Parathyroid adenoma (tissue), 2 donors: ENCODE results near the gene TENM3.

Source experiments
- H2AFZ ChIP-seq: fragments of 300-600 bp; sonication (generic); one replicate; pipeline ENCODE4 v1.7.0; 2017; ENCODE audit warnings: antibody characterized with exemption, mild to moderate bottlenecking
- H3K27ac ChIP-seq: fragments of 300-600 bp; sonication (generic); one replicate; pipeline ENCODE4 v1.7.0; 2017
- H3K27me3 ChIP-seq: fragments of 300-600 bp; sonication (generic); one replicate; pipeline ENCODE4 v1.7.0; 2017; ENCODE audit warnings: low read length; ENCODE audit not compliant: control insufficient read depth, insufficient read depth
- H3K36me3 ChIP-seq: fragments of 300-600 bp; sonication (generic); one replicate; pipeline ENCODE4 v1.7.0; 2017; ENCODE audit warnings: low read length; ENCODE audit not compliant: control insufficient read depth, insufficient read depth
- H3K4me1 ChIP-seq: fragments of 300-600 bp; sonication (generic); one replicate; pipeline ENCODE4 v1.7.0; 2017; ENCODE audit warnings: control low read depth
- H3K4me2 ChIP-seq: fragments of 300-600 bp; sonication (generic); one replicate; pipeline ENCODE4 v1.7.0; 2017; ENCODE audit warnings: low read length
- H3K4me3 ChIP-seq: fragments of 300-600 bp; sonication (generic); one replicate; pipeline ENCODE4 v1.7.0; 2017; ENCODE audit warnings: low read depth, low read length
- H3K79me2 ChIP-seq: fragments of 300-600 bp; sonication (generic); one replicate; pipeline ENCODE4 v1.7.0; 2017; ENCODE audit warnings: control low read depth
- H3K9ac ChIP-seq: fragments of 300-600 bp; sonication (generic); one replicate; pipeline ENCODE4 v1.7.0; 2017; ENCODE audit warnings: mild to moderate bottlenecking
- H3K9me3 ChIP-seq: fragments of 300-600 bp; sonication (generic); one replicate; pipeline ENCODE4 v1.7.0; 2017; ENCODE audit warnings: low read length; ENCODE audit not compliant: control insufficient read depth
- CTCF ChIP-seq: fragments of 300-600 bp; sonication (generic); IDR thresholded peaks from one replicate; pipeline ENCODE4 v1.7.0; 2017; ENCODE audit warnings: antibody characterized with exemption, mild to moderate bottlenecking
- donor health status: primary hyperparathyroidism.

TENM3 gene

GRCh38 chr4:182745237-182745636, 502.0 kb downstream of the TENM3 start:
- Histone ChIP-seq H3K27me3 (no peaks in the 10 kb centered on the region), H3K4me1 (no peaks in the 10 kb centered on the region), H3K9ac (no peak overlapping the region), H3K4me2 (no peak overlapping the region), H2AFZ (no peak overlapping the region), H3K36me3 (no peaks in the 10 kb centered on the region), H3K79me2 (no peaks in the 10 kb centered on the region), H3K9me3 (no peaks in the 10 kb centered on the region), H3K4me3 (no peak overlapping the region), H3K27ac (no peak overlapping the region)
- no peak for TF ChIP-seq CTCF

GRCh38 chr4:182746876-182747275, 503.7 kb downstream of the TENM3 start:
- Histone ChIP-seq H2AFZ (no peak overlapping the region), H3K4me1 (no peaks in the 10 kb centered on the region), H3K36me3 (no peaks in the 10 kb centered on the region), H3K9me3 (no peaks in the 10 kb centered on the region), H3K9ac (no peak overlapping the region), H3K4me3 (no peak overlapping the region), H3K27me3 (no peaks in the 10 kb centered on the region), H3K4me2 (no peak overlapping the region), H3K27ac (no peak overlapping the region), H3K79me2 (no peaks in the 10 kb centered on the region)
- TF ChIP-seq CTCF: no peak

GRCh38 chr4:182748283-182748682, 505.1 kb downstream of the TENM3 start:
- Histone ChIP-seq H3K4me3 (no peak overlapping the region), H3K9ac (no peak overlapping the region), H3K4me2 (no peak overlapping the region), H3K27ac (no peak overlapping the region), H2AFZ (no peak overlapping the region), H3K79me2 (no peaks in the 10 kb centered on the region), H3K27me3 (no peaks in the 10 kb centered on the region), H3K4me1 (no peaks in the 10 kb centered on the region), H3K9me3 (no peaks in the 10 kb centered on the region), H3K36me3 (no peaks in the 10 kb centered on the region)
- TF ChIP-seq CTCF: no peak

GRCh38 chr4:182748949-182749348, 505.7 kb downstream of the TENM3 start:
- Histone ChIP-seq H3K4me1 (no peaks in the 10 kb centered on the region), H3K36me3 (no peaks in the 10 kb centered on the region), H3K27ac (no peak overlapping the region), H3K4me2 (no peak overlapping the region), H2AFZ (no peak overlapping the region), H3K27me3 (no peaks in the 10 kb centered on the region), H3K9ac (no peak overlapping the region), H3K9me3 (no peaks in the 10 kb centered on the region), H3K79me2 (no peaks in the 10 kb centered on the region), H3K4me3 (no peak overlapping the region)
- TF ChIP-seq CTCF: no peak

GRCh38 chr4:182749667-182750167, 506.5 kb downstream of the TENM3 start:
- H2AFZ ChIP-seq: no peak overlapping the region
- TF ChIP-seq CTCF: no peak
- H3K27ac ChIP-seq: no peak overlapping the region
- no peak overlapping the region for H3K4me3 ChIP-seq
- H3K36me3 ChIP-seq: no peaks in the 10 kb centered on the region
- H3K4me2 ChIP-seq: no peak overlapping the region
- no peak overlapping the region for H3K9ac ChIP-seq
- no peaks in the 10 kb centered on the region for H3K9me3 ChIP-seq
- H3K4me1 ChIP-seq: no peaks in the 10 kb centered on the region
- no peaks in the 10 kb centered on the region for H3K27me3 ChIP-seq
- H3K79me2 ChIP-seq: no peaks in the 10 kb centered on the region
